Pons (tissue), 1 donor: Measurements from ENCODE around the gene CIBAR2.

Experiments used
- DNase-seq: peaks from one replicate; pipeline ENCODE4 v3.0.0-alpha.2; 2016; ENCODE audit warnings: low spot score

The CIBAR2 gene

GRCh38 chr16:85103114-85104079, 8.9 kb downstream of the CIBAR2 start:
- no peak for DNase-seq

- no peak for DNase-seq
These were observed 10.2 kb downstream of the CIBAR2 start for GRCh38 chr16:85101956-85102630.

GRCh38 chr16:85100265-85100664, 12.0 kb downstream of the CIBAR2 start:
- no peak for DNase-seq

- no peak for DNase-seq
These were observed 13.7 kb downstream of the CIBAR2 start for GRCh38 chr16:85098565-85098964.

- DNase-seq, result no peak
These were observed 15.4 kb downstream of the CIBAR2 start for GRCh38 chr16:85096921-85097320.

- no peak for DNase-seq
These were observed 17.5 kb downstream of the CIBAR2 start for GRCh38 chr16:85094812-85095211.

GRCh38 chr16:85094176-85094805, 18.0 kb downstream of the CIBAR2 start:
- DNase-seq, result no peak

GRCh38 chr16:85093705-85094104, 18.6 kb downstream of the CIBAR2 start:
- no peak for DNase-seq

- DNase-seq, result no peak
These were observed 19.4 kb downstream of the CIBAR2 start for GRCh38 chr16:85092851-85093250.

GRCh38 chr16:85092309-85092708, 20.0 kb downstream of the CIBAR2 start:
- DNase-seq, result no peak

- DNase-seq, result peak; percentile 22
These were observed 20.8 kb downstream of the CIBAR2 start for GRCh38 chr16:85091522-85091910.

GRCh38 chr16:85090873-85091521, 21.3 kb downstream of the CIBAR2 start:
- DNase-seq, result peak; percentile 53

GRCh38 chr16:85090181-85090580, 22.1 kb downstream of the CIBAR2 start:
- no peak for DNase-seq

- DNase-seq, result no peak
These were observed 22.7 kb downstream of the CIBAR2 start for GRCh38 chr16:85089525-85089924.

- DNase-seq, result no peak
These were observed 23.6 kb downstream of the CIBAR2 start for GRCh38 chr16:85088570-85089199.

GRCh38 chr16:85087899-85088569, 24.2 kb downstream of the CIBAR2 start:
- DNase-seq, result no peak

- peak; percentile 69 for DNase-seq
These were observed 25.7 kb downstream of the CIBAR2 start for GRCh38 chr16:85086347-85087291.

- no peak for DNase-seq
These were observed 26.6 kb downstream of the CIBAR2 start for GRCh38 chr16:85085721-85086120.

GRCh38 chr16:85084841-85085510, 27.3 kb downstream of the CIBAR2 start:
- no peak for DNase-seq
